GM23338 (cell line): ENCODE data around the gene ZCCHC24. TPM values are rescaled to one million over a fixed set of nuclear protein-coding genes. Genes with fewer than 3 reads are reported as not detected.

Experiments used
- ATAC-seq: fragments of 200-7000 bp; cut with Tn5 transposase; 3 replicates; pipeline ENCODE4 v1.9.1; 2020
- DNase-seq: peaks from one replicate; pipeline ENCODE4 v3.0.0-alpha.2; 2015; ENCODE audit warnings: low spot score
- H2AFZ ChIP-seq: fragments of 200-600 bp; sonication (generic); 2 replicates; pipeline ENCODE4 v1.8.0; 2016; ENCODE audit warnings: antibody characterized with exemption, mild to moderate bottlenecking, moderate library complexity
- H3F3A ChIP-seq: fragments of 200-600 bp; sonication (generic); replicated peaks from 2 replicates; pipeline ENCODE4 v1.8.0; 2017; ENCODE audit warnings: antibody characterized with exemption, mixed run types, low read depth
- H3K27ac ChIP-seq: fragments of 200-600 bp; sonication (generic); 2 replicates; pipeline ENCODE4 v1.6.1; 2016; ENCODE audit warnings: low read depth
- H3K27me3 ChIP-seq: fragments of 200-600 bp; sonication (generic); 2 replicates; pipeline ENCODE4 v1.8.0; 2016; ENCODE audit warnings: mild to moderate bottlenecking, mixed run types, moderate library complexity; ENCODE audit not compliant: insufficient read depth
- H3K36me3 ChIP-seq: fragments of 200-600 bp; sonication (generic); 2 replicates; pipeline ENCODE4 v1.8.0; 2016; ENCODE audit warnings: mild to moderate bottlenecking; ENCODE audit not compliant: insufficient read depth
- H3K4me1 ChIP-seq: fragments of 200-600 bp; sonication (generic); 2 replicates; pipeline ENCODE4 v1.8.0; 2016; ENCODE audit warnings: mild to moderate bottlenecking, moderate library complexity; ENCODE audit not compliant: insufficient read depth
- H3K4me2 ChIP-seq: fragments of 200-600 bp; sonication (generic); 2 replicates; pipeline ENCODE4 v1.7.1; 2017; ENCODE audit warnings: mixed run types
- H3K4me3 ChIP-seq: fragments of 200-600 bp; sonication (generic); 2 replicates; pipeline ENCODE4 v1.6.1; 2016; ENCODE audit warnings: mixed run types
- H3K79me2 ChIP-seq: fragments of 200-600 bp; sonication (generic); replicated peaks from 2 replicates; pipeline ENCODE4 v1.8.0; 2017; ENCODE audit warnings: mild to moderate bottlenecking; ENCODE audit not compliant: insufficient read depth
- H3K9me2 ChIP-seq: fragments of 200-600 bp; sonication (generic); 2 replicates; pipeline ENCODE4 v1.8.0; 2017; ENCODE audit not compliant: insufficient read depth
- H4K20me1 ChIP-seq: fragments of 200-600 bp; sonication (generic); replicated peaks from 2 replicates; pipeline ENCODE4 v1.8.0; 2017; ENCODE audit warnings: mild to moderate bottlenecking; ENCODE audit not compliant: insufficient read depth
- H3K27ac Mint-ChIP-seq: 2 replicates; pipeline ENCODE4 v1.8.0; 2020; ENCODE audit warnings: inconsistent platforms, mild to moderate bottlenecking, moderate library complexity, mixed read lengths
- H3K27me3 Mint-ChIP-seq: 3 replicates; pipeline ENCODE4 v1.8.0; 2022; ENCODE audit warnings: low read depth, mild to moderate bottlenecking, moderate library complexity, mixed read lengths, inconsistent platforms; ENCODE audit not compliant: insufficient read depth, poor library complexity
- H3K36me3 Mint-ChIP-seq: 3 replicates; pipeline ENCODE4 v1.8.0; 2021; ENCODE audit warnings: low read depth, mild to moderate bottlenecking, inconsistent platforms, moderate library complexity, mixed read lengths
- H3K4me1 Mint-ChIP-seq: 3 replicates; pipeline ENCODE4 v1.8.0; 2020; ENCODE audit warnings: mild to moderate bottlenecking, inconsistent platforms, mixed read lengths
- H3K4me3 Mint-ChIP-seq: 3 replicates; pipeline ENCODE4 v1.8.0; 2021; ENCODE audit warnings: moderate library complexity, mild to moderate bottlenecking, inconsistent platforms, mixed read lengths
- H3K9me3 Mint-ChIP-seq: 3 replicates; pipeline ENCODE4 v1.8.0; 2020; ENCODE audit warnings: moderate library complexity, mild to moderate bottlenecking, inconsistent platforms, mixed read lengths
- CREB1 ChIP-seq: fragments of 250-450 bp; sonication (Bioruptor Pico); IDR thresholded peaks from 2 replicates; pipeline ENCODE4 v1.5.0; 2020; ENCODE audit warnings: low read depth, mild to moderate bottlenecking, moderate library complexity
- ETS1 ChIP-seq: IDR thresholded peaks from 2 replicates; pipeline ENCODE4 v1.6.1; 2016; ENCODE audit warnings: antibody characterized with exemption
- EZH2 ChIP-seq: fragments of 200-600 bp; sonication (generic); IDR thresholded peaks from one replicate; pipeline ENCODE4 v1.8.0; 2017; ENCODE audit warnings: antibody characterized with exemption, mild to moderate bottlenecking, low read depth; ENCODE audit not compliant: unreplicated experiment
- EZH2phosphoT487 ChIP-seq: fragments of 200-600 bp; sonication (generic); IDR thresholded peaks from one replicate; pipeline ENCODE4 v1.8.1; 2018; ENCODE audit warnings: antibody characterized with exemption; ENCODE audit not compliant: unreplicated experiment
- POLR2AphosphoS5 ChIP-seq: IDR thresholded peaks from 2 replicates; pipeline ENCODE4 v1.6.1; 2016; ENCODE audit warnings: antibody characterized with exemption, low read depth
- STAT1 ChIP-seq: IDR thresholded peaks from one replicate; pipeline ENCODE4 v1.6.1; 2016; ENCODE audit warnings: antibody characterized with exemption; ENCODE audit not compliant: unreplicated experiment
- ZNF114 ChIP-seq: fragments of 250-450 bp; sonication (Bioruptor Pico); IDR thresholded peaks from 2 replicates; pipeline ENCODE4 v1.5.0; 2020; ENCODE audit warnings: mild to moderate bottlenecking, moderate library complexity
- ZNF331 ChIP-seq: fragments of 250-450 bp; sonication (Bioruptor Pico); IDR thresholded peaks from 2 replicates; pipeline ENCODE4 v1.5.0; 2020; ENCODE audit warnings: low read depth, mild to moderate bottlenecking, moderate library complexity
- polyA plus RNA-seq: library from polyadenylated mRNA; unstranded; fragments of >200 nt; fragmentation: Nextera tagmentation; extraction: Ambion mirVana; gene quantifications from 2 replicates; pipeline ENCODE4 v1.2.1, GENCODE V29; 2016
- total RNA-seq: library from RNA; depleted of rRNA; stranded (reverse); fragments of >200 nt; shearing (Covaris generic); gene quantifications from 2 replicates; pipeline ENCODE4 v1.2.3, GENCODE V29; 2014
- TF ChIP-seq, protein P1 (sequence below), 2 experiments: fragments of 200-600 bp in 1 of 2; sonication (generic) in 1 of 2; conservative IDR thresholded peaks; 2 replicates each; pipeline versions ENCODE4 v1.5.1 to v1.6.1; 2016 to 2017; ENCODE audit warnings: antibody characterized with exemption in 2 of 2, low read depth in 2 of 2, mild to moderate bottlenecking in 2 of 2, moderate library complexity in 1 of 2
- TF ChIP-seq, protein P2 (sequence below): IDR thresholded peaks from one replicate; pipeline ENCODE4 v1.6.1; 2018; ENCODE audit warnings: antibody characterized with exemption; ENCODE audit not compliant: unreplicated experiment

ZCCHC24 gene
- total and polyA plus RNA-seq, 2 experiments from 2014 or later = 2.0 to 10.1 TPM

DNA sequence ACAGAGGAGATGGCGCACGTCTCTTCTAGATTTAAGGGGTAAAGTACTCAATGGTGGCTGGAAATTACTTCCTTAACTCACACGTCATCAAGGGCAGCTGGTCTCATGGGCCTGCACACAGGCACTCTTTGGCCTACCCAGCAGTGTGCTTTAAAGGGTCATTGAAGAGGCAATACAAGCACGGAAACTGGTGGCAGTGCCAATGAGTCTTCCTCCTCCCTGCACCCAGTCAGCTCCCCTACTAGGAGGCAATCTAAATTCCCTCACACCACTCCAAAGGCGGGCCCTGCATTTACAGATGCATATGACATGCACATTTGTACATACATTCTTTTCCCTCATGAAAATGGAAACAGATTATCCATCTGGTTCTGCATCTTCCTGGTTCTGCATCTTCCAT, 50.8 kb downstream of the ZCCHC24 start (continued):
- TF ChIP-seq, protein P1, sequence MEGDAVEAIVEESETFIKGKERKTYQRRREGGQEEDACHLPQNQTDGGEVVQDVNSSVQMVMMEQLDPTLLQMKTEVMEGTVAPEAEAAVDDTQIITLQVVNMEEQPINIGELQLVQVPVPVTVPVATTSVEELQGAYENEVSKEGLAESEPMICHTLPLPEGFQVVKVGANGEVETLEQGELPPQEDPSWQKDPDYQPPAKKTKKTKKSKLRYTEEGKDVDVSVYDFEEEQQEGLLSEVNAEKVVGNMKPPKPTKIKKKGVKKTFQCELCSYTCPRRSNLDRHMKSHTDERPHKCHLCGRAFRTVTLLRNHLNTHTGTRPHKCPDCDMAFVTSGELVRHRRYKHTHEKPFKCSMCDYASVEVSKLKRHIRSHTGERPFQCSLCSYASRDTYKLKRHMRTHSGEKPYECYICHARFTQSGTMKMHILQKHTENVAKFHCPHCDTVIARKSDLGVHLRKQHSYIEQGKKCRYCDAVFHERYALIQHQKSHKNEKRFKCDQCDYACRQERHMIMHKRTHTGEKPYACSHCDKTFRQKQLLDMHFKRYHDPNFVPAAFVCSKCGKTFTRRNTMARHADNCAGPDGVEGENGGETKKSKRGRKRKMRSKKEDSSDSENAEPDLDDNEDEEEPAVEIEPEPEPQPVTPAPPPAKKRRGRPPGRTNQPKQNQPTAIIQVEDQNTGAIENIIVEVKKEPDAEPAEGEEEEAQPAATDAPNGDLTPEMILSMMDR (conservative IDR thresholded peaks at IDR 0.05; ENCODE audit: low read depth in 2 of 2) = no peak
- TF ChIP-seq ETS1 (no peak), ZNF114 (CRISPR knock-in tag) (no peak)

DNA sequence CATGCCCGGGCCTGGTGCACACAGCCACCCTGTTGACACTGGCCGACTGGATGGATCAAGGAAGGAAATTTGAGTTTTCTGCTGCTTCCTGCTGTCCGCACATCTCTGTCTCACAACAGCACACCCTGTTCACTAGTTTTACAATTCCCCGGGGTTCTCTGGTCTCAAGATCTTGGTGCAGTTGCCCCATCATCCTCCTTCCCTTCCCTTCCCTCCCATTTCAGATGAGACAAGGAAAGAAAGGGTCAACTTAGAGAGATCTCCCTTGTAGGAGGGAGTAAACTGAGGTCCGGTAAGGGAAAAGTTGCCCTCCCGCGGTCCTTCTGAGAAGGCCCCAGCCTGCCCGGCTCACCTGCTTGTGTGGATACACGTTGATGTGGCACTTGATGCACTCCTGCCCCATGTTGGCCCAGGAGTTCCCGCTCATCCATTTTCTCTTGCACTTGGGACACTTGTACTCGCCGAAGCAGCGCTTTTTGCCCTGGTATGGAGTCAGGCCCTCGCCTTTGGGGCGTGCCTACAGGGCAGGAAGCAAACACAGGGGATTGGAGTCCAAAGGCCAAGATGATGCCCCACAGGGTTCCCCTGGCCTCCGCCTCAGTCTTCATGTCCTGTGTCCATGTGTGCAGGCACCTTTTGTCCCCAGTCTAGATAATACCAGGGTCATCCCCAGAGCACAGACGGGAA, 51.4 kb downstream of the ZCCHC24 start:
- no peaks in the 10 kb centered on the region for H3K9me3 Mint-ChIP-seq
- H3K4me1 Mint-ChIP-seq = peaks cover 7% of the 10 kb centered on the region; the same call in 2 of the 3 replicates
- no peaks in the 10 kb centered on the region for H4K20me1 ChIP-seq
- no peak overlapping the region for H3K4me3 Mint-ChIP-seq
- no peak overlapping the region for H3K4me3 ChIP-seq
- H3K36me3 Mint-ChIP-seq = no peaks in the 10 kb centered on the region
- TF ChIP-seq ZNF114 (CRISPR knock-in tag) (no peak), ZNF331 (CRISPR knock-in tag) (no peak), EZH2 (no peak), EZH2phosphoT487 (no peak), POLR2AphosphoS5 (no peak), STAT1 (no peak), CREB1 (CRISPR knock-in tag) (no peak)
- TF ChIP-seq, protein P2, sequence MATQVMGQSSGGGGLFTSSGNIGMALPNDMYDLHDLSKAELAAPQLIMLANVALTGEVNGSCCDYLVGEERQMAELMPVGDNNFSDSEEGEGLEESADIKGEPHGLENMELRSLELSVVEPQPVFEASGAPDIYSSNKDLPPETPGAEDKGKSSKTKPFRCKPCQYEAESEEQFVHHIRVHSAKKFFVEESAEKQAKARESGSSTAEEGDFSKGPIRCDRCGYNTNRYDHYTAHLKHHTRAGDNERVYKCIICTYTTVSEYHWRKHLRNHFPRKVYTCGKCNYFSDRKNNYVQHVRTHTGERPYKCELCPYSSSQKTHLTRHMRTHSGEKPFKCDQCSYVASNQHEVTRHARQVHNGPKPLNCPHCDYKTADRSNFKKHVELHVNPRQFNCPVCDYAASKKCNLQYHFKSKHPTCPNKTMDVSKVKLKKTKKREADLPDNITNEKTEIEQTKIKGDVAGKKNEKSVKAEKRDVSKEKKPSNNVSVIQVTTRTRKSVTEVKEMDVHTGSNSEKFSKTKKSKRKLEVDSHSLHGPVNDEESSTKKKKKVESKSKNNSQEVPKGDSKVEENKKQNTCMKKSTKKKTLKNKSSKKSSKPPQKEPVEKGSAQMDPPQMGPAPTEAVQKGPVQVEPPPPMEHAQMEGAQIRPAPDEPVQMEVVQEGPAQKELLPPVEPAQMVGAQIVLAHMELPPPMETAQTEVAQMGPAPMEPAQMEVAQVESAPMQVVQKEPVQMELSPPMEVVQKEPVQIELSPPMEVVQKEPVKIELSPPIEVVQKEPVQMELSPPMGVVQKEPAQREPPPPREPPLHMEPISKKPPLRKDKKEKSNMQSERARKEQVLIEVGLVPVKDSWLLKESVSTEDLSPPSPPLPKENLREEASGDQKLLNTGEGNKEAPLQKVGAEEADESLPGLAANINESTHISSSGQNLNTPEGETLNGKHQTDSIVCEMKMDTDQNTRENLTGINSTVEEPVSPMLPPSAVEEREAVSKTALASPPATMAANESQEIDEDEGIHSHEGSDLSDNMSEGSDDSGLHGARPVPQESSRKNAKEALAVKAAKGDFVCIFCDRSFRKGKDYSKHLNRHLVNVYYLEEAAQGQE = no peak
- H3F3A ChIP-seq = no peaks in the 10 kb centered on the region
- no peak overlapping the region for H3K27ac Mint-ChIP-seq
- DNase-seq (no peak), ATAC-seq (no peak)
- peaks cover 2% of the 10 kb centered on the region for H3K27me3 Mint-ChIP-seq
- no peak overlapping the region for H3K4me2 ChIP-seq
- H3K36me3 ChIP-seq = no peaks in the 10 kb centered on the region
- no peaks in the 10 kb centered on the region; the same call in 1 of the 2 replicates for H3K4me1 ChIP-seq
- no peaks in the 10 kb centered on the region for H3K27me3 ChIP-seq
- no peaks in the 10 kb centered on the region for H3K9me2 ChIP-seq
- no peak overlapping the region for H3K27ac ChIP-seq
- H3K79me2 ChIP-seq = no peaks in the 10 kb centered on the region
- H2AFZ ChIP-seq = no peak overlapping the region
